Activated T-helper 1 cell treated with Interleukin-2 at 50 U/mL for 16 hours (primary cell): Measurements from ENCODE around the gene SGCD.

ENCODE experiments used
- DNase-seq: peaks from one replicate; pipeline ENCODE4 v3.0.0-alpha.2; 2020; ENCODE audit warnings: low read depth

The SGCD gene

DNA sequence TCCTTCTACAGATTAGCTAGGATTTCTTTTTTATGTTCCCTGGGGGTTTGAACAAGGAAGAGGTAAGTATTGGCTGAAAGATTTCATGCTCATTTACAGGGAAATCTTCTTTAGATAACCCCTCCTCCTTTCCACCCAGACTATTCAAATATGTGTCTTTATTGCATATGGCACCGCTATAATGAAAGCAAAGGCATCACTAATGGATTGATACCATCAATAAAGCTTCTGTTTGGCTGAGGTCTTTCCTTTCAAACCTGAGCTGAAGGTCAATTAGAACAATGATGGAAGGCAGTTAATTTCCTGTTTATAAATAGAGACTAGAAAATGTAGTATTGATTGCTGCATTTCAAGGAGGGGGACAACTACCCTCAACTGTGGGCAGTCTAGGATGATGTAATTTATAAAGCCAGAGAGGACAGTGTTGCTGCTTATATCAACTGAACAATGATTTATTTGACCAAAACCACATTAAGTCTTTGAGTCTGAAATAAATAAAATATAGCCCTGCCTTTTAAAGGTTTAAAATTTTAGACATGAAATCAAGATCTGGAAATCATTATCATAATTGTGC is 132.9 kb downstream of the SGCD start:
- no peak for DNase-seq

DNA sequence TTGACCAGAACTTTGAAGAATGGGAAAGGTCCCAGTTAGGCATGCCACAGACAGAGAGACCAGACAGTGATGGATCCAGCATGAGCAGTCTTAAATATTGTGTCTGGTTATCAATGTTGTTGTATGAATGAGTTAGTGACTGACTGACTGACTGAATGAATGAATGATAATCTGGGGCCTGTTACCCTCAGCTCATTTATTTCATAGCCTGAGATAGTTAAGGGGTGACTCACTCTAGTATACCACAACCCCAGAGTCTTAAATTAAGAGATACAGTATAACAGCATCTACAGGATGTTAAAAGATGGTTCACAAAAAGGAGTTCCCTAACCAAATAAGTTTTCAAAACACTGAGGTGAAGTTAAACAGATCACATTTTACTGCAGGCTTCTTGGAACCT is 133.5 kb downstream of the SGCD start:
- DNase-seq, result no peak

DNA sequence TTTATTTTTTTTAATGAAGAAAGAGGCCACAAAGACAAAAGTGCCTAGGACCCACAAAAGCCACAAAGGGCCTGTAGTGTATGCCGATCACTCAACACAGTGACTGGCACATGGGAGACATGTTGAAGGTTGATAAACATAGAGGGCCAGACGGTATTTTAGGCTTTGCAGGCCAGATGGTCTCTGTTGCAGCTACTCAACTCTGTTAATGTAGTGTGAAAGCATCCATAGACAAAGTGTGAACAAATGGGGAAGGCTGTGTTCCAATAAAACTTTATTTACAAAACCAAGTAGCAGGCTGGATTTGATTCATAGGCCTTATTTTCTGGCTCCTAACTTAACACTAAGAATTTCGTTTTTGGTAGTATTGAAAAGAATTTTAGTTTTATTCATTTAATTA is 139.9 kb downstream of the SGCD start:
- DNase-seq, result no peak

DNA sequence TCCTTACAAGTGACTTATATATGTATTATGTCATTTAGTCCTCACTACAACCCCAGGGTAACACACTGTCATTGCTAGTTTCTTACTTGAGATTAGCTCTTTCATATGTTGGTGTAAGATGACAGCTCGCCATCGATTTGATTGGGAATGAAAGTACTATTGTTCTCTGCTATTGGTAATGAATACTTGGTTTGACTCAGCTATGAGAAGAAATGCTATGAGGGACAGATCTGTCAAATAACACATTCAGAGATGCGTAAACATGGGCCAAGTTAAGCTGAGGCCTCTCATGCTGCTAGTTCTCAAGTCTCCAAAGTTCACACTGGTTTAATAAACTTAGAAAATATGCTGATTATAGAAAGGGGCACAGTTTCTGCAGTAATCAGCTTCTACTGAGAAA is 142.7 kb downstream of the SGCD start:
- DNase-seq, result no peak

DNA sequence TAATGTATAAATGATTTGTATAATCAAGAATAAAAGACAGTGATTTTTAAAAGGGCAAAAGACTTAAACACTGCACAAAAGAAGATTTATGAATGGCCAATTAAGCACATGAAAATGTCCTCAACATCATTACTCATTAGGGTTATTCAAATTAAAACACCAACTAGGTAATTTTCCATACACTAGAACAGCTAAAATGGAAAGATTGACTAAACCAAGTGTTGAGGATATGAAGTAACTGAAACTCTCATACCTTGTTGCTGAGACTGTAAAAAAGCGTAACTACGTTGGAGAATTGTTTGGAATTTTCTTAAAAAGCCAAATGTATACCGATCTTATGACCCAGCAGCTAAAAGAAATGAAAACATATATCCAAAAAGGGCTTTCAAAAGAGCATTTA is 144.9 kb downstream of the SGCD start:
- DNase-seq, result no peak

DNA sequence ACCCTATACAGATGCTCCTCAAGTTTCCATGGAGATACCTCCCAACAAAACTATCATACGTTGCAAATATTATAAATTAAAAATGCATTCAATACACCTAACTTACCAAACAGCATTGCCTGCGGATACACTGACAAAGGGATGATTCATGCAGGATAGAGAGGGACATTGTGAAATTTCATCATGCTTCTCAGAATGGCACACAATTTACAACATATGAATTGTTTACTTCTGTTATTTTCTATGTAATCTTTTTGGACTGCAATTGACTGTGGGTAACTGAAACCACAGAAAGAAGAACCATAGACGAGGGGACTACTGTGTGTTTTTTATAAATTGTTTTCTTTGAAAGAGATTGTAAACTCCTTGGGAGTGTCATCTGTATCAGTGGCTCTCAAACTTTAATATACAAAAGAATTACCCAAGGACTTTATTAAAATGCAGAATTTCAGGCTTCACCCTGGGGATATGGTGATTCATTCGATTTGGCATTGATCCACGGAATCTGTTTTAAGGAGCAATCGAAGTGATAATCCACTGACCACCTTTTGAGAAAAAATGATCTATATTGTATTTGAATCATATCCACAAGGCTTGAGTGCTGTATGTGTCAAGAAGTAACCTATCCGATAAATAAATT is 146.4 kb downstream of the SGCD start:
- DNase-seq, result no peak

DNA sequence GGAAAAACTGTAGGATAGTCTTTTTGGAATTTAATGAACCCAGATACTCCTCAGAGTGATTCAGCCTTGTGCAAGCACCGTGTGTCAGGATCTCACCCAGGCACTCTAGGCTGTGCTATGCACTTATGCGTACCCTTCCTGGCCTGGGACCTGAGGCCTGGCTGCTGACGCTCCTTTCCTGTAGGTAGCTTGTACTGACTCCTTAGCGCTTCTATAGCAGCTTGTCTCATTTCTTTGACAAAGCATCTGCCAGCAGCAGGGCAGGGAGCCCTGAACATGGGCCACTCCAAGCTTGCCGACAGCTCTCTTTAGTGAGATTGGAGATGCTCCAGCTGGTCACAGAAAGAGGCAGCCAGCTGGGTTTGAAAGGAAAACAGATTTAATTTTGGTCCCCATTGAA is 147.3 kb downstream of the SGCD start:
- no peak for DNase-seq

DNA sequence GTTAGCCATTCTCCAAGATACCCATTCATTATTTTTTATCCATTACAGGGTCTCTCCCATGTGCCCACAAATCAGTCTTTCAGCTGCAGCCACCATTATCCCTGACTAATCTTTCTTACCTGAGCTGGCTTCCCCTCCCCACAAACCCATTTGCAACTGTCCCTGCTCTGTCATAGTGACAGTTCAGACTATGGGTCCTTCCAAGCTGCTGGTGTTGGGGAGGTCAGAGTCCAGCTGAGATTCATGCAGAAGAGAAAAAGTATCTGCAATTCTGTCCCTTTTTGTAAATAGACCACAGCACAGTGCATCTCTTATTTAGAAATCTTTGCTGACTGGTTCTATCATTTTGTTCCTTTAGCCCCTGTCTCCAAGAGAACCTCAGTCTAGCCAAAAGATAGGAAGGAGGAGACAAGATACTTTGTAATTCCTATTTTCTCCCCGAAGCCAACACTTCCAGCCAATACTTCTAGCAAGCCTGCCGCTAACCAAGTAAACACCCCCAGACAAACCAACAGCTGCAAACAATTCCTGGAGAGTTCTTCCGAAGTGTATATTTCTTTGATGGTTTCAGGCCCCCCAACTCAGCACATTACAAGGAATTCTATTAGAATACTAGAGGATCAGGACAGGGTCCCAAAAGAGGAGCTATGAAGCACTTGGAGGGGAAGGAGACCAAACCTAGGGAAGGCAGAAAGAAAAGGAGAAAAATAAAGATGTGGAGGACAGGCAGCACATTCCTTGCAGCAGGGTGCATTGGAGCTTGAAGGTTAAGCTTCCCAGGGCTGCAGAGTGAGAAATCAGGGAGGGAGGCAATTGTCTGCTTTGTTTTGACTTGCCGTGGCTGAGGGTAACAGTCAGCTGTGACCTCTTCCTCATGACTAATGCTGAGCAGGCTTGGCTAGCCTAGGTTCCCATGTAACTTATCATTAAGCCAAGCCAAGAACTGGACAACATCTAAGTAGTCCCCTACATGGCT is 148.5 kb downstream of the SGCD start:
- DNase-seq, result no peak

DNA sequence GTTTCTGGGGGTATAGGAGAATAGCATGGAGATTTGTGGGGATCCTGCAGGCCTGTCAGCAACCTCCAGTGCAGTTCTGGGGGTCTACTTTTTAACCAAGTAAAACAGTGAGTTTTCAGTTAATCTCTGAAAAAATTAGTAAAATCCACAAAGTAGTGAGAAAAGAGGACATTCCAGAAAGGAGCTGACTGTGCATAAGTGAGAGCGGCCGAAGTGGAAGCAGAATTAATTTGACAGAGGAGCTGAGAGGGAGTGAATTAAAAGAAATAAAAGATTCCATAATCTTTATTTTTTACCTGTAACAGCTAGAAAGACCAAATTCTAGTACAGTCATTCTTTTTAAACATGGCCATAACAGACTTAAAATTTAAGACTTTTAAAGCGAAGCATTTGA is 149.2 kb downstream of the SGCD start:
- no peak for DNase-seq

DNA sequence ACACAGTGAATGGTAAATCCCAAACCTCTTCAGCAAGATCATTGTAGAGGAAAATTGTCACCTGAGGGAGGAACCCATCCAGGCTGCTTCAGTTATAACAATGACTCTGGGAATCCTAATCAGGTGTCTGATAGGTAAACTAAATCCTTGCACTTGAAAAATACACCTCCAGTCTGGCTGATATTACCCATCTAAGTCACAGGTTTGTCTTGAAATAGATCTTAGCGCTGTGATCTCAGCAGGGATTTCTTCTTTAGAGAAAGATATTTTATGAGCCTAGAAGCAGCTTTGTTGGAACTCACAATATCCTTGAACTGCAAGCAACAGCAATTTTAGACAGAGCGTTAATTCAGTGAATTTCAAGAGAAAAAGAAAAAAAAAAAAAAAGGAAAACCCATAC is 149.7 kb downstream of the SGCD start:
- DNase-seq, result no peak

DNA sequence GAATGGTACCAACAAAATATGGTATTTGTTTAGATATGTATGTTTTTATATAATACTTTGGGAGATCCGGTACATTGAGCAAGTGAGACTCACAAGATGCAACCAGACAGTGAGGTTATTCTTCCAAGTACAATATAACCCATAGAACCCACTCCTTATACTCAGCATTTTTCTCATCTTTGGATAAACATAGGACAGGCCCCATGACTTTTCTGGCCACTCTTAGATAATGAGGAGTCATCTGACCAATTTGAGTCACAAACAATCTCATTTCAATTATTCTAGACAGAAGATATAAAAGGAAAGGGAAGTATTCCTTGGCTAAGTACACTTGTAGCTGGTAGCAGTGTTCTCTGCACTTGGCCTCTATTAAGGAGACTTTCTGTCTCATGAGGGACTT is 150.2 kb downstream of the SGCD start:
- DNase-seq, result no peak

DNA sequence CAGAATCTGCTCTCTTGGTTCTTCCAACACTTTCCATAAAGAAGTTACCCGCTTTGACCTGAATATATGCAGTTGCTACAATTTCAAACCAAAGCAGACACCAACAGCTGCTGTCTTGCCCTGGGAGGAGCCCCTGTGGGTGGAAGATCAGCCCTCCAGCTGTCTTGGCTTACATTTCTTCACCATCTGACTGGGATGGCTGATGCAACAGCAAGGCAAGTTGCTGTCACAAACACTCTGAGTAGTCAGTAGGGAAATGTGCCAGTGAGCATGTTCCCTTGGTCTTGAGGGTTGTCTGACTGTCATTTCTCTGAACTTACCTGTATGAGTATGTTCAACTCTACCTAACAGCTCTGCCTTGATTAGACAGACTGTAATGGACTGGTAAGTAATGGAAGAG is 152.9 kb downstream of the SGCD start:
- DNase-seq, result no peak

DNA sequence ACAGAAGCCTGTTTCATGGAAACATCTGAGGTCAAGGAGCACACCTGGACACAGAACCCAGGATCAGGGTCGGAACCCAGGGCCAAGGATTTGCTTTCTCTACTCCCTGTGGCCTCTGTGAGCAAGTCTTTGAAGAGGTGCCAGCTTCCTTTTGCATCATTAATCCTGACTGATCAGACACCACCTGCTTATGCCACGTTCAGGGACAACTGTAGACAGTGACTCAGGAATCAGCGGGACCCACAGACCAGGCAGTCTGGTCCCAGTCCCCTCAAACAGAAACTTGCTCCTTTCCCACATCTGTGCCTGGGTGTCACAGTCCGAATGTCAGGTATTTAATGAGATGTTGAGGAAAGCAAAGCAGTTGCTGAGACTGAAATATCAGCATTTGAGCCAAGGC is 154.8 kb downstream of the SGCD start:
- DNase-seq, result no peak

DNA sequence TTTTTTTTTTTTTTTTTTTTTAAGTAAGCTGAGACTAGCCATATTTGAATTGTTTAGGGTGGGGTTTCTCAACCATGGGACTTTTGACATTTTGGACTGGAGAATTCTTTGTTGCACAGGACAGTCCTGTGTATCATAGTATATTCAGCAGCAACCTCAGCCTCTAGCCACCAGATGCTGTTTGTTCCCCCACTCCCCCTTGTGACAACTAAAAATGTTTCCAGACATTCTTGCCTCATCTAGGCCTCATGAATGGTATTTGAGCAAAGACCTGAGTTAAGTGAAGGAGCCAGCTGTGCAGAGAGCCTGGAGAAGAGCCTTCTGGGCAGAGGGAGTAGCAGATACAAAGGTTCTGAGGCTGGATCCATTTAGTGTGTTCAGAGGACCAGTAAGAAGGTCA is 155.9 kb downstream of the SGCD start:
- DNase-seq, result no peak

DNA sequence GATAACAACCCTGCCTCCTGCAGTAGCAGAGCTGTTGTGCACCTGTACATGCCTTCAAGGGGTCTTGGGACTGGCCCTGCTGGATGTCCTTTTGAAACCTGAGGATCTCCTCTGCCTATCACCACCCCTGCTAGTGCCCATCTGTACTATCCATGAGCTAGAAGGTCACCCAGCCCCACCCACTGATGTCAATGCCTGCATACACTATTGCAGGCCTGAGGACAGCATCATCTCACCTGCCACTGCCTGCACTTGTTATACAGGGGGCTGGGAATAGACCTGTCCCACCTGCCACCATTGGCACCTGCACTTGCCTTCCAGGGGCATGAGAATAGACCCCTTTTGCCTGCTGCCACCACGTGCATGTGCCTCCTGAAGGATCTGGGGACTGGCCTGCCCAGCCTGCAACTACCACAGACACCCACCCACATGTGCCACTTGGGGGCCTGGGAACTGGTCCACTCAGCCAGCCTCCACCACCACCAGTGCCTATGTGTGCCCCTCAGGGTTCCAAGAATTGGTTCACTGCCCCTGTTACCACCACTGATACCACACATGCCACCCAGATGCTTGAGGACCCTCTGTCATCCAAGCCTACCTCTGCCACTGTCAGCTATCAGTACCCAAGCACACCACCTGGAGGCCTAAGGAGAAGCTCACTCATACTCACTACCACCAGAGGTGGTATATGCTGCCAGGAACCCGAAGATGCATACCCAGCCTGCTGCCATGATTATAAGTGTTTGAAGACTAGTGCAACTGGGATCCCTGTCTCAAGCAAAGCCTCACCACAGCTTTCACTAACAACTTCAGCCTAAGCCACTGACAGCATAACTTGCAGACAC is 159.7 kb downstream of the SGCD start:
- no peak for DNase-seq

DNA sequence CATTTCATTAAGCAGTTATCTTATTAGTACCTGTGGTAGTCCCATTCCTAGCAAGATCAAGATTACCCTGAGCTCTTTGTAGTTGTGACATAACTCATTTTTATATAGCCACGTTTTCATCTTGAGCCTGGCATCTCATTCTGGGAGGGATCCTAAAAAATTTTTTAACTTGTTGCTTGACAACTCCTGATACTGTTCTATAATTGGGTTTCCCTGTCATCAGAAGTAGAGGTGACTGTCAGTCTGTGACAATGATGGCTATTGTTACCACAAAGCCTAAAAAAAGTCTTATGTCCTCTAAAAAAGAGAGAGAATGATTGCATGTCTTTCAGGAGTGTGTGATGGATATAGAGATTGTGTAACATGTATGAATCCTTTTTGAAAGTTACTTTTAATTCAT is 164.8 kb downstream of the SGCD start:
- DNase-seq, result no peak

DNA sequence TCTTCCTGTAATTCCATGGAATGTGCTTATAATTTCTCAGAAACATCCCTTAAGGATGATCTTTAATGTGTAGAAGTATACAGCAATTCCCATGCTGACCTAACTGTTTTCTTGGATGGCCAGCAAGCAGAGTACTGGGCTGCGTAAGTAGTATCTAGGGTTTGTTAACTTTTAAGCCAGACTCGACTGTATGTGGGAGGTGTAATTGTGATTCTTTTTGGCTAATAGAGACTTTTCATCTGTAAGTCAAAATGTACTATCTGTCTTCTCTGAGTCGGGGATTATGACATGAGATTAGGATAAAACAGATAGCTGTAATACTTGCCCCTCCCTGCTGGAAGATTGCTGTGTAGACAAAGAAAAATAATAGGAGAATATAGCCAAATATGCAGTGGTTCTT is 169.3 kb downstream of the SGCD start:
- DNase-seq, result no peak

DNA sequence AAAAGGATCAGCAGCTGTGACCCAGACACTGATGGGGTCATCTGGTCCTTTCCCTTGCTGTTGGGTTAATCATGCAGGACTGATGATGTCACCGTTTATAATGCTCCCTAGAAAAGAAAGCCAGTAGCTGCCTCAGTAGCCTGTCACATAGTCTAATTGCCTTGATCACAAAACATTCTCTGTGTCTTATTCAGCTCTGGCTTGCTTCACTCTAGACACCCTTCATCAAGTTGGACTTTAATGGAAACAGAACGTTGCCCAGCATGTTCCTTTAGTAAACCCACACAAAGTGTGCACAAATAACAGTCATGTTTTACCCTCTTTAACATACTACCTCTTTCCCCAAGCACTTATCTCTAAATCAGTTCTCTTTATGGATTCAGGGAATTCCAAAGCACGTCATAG is 170.8 kb downstream of the SGCD start:
- no peak for DNase-seq

DNA sequence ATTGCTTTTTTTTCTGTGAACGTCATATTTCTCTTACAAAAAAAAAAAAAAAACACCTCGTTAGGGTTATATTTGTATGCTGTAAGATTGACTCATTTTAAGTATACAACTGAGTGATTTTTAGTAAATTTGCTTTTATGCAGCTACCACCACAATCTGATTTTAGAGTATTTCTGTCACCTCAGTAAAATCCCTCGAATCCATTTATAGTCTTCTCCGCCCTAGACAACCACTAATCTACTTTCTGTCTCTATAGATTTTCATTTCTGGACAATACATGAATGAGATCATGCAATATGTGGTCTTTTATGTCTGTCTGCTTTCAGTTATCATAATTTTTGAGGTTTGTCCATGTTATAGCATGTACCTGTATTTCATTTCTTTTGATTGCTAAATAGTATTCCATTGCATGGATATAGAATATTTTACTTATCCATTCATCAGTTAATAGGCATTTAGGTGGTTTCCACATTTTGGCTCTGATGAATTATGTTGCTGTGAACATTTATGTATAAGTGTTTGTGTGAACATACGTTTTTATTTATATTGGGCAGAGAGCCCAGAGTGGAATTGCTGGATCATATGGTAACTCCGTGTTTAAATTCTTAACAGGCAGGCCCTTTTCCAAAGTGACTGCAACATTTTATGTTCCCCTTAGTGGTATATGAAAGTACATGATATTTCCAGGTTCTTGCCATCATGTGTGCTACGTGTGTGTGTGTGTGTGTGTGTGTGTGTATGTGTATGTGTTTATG is 171.4 kb downstream of the SGCD start:
- no peak for DNase-seq

DNA sequence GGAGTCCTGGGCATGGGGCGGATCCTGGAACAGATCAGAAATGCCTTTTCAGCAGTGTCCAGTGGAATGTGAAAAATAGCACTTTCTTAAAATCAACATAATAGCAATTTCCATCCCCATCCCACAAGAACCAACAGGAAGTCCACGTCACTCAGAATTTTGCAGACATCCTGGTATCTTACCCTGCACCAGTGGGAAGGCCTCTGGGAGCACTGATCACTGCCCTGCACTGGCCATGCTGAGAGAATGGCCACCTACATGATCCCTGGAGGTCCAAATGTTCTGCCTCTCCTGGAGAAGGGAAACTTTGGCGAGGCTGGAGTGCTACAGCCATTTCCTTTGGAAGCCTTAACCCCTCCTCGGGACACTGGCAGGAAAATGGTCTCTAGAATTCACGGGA is 173.8 kb downstream of the SGCD start:
- no peak for DNase-seq

DNA sequence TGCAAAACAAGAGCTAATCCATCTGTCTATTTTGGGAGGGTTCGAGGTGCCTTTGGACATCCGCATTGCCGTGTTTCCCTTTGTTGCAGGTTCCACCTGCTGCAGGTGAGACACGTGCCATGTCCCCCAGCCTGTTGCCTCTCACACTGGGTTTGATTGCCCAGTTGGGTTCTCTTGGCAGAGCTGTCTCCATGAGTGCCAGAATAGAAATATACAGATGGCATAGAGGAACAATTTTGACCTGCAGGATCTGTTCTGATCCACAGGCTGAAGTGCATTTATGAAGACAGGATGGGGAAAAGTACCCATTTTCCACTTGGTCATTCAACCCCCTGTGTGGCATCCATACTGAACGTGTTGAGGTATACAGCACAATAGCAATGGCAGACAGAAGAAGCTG is 178.1 kb downstream of the SGCD start:
- no peak for DNase-seq
